Smooth muscle cell (in vitro differentiated cells): Measurements from ENCODE around the gene TMEM220. TPM values are rescaled to one million over a fixed set of nuclear protein-coding genes. Genes with fewer than 3 reads are reported as not detected.

ENCODE experiments used
- DNase-seq: peaks from one replicate; lab custom pipeline; 2025; ENCODE audit not compliant: unreplicated experiment; lab: John Stamatoyannopoulos, UW
- H2AFZ ChIP-seq: fragments of 200-600 bp; sonication (generic); 2 replicates; pipeline ENCODE4 v1.6.0; 2016; ENCODE audit warnings: antibody characterized with exemption, low read depth, mild to moderate bottlenecking
- H3F3A ChIP-seq: fragments of 200-600 bp; sonication (generic); 2 replicates; pipeline ENCODE4 v1.6.0; 2017; ENCODE audit warnings: antibody characterized with exemption, low read depth
- H3K27ac ChIP-seq: fragments of 200-600 bp; sonication (generic); 2 replicates; pipeline ENCODE4 v1.5.1; 2016; ENCODE audit warnings: low read depth, mild to moderate bottlenecking
- H3K27me3 ChIP-seq: fragments of 200-600 bp; sonication (generic); 2 replicates; pipeline ENCODE4 v1.6.1; 2016; ENCODE audit warnings: low read depth, mild to moderate bottlenecking
- H3K36me3 ChIP-seq: fragments of 200-600 bp; sonication (generic); 2 replicates; pipeline ENCODE4 v1.5.1; 2016; ENCODE audit warnings: low read depth
- H3K4me1 ChIP-seq: fragments of 200-600 bp; sonication (generic); 2 replicates; pipeline ENCODE4 v1.5.1; 2016; ENCODE audit warnings: low read depth
- H3K4me2 ChIP-seq: fragments of 200-600 bp; sonication (generic); 2 replicates; pipeline ENCODE4 v1.6.0; 2016; ENCODE audit warnings: mild to moderate bottlenecking
- H3K4me3 ChIP-seq: fragments of 200-600 bp; sonication (generic); 2 replicates; pipeline ENCODE4 v1.5.1; 2016; ENCODE audit warnings: mild to moderate bottlenecking
- H3K79me2 ChIP-seq: fragments of 200-600 bp; sonication (generic); 2 replicates; pipeline ENCODE4 v1.6.0; 2016; ENCODE audit warnings: low read depth, mild to moderate bottlenecking
- H3K9ac ChIP-seq: fragments of 200-600 bp; sonication (generic); 2 replicates; pipeline ENCODE4 v1.6.0; 2016; ENCODE audit warnings: low read depth
- H3K9me3 ChIP-seq: fragments of 200-600 bp; sonication (generic); replicated peaks from 2 replicates; pipeline ENCODE4 v1.5.1; 2016; ENCODE audit warnings: low read depth
- H4K20me1 ChIP-seq: fragments of 200-600 bp; sonication (generic); 2 replicates; pipeline ENCODE4 v1.6.0; 2016; ENCODE audit warnings: low read depth
- WGBS: methylation state at CpG from one replicate; pipeline ENCODE4 v1.1.7; 2016; ENCODE audit warnings: low lambda C conversion rate; 5-methylcytosine and 5-hydroxymethylcytosine counted together
- polyA plus RNA-seq: library from polyadenylated mRNA; unstranded; fragments of >200 nt; fragmentation: Nextera tagmentation; extraction: Ambion mirVana; gene quantifications from 2 replicates; pipeline ENCODE4 v1.2.1, GENCODE V29; 2016
- total RNA-seq: library from RNA; depleted of rRNA; stranded (reverse); fragments of >200 nt; gene quantifications from 2 replicates; pipeline ENCODE4 v1.2.3, GENCODE V29; 2014
- TF ChIP-seq, protein P1 (sequence below): fragments of 200-600 bp; sonication (generic); IDR thresholded peaks from 2 replicates; pipeline ENCODE4 v1.5.1; 2017; ENCODE audit warnings: borderline replicate concordance, mild to moderate bottlenecking, antibody characterized with exemption; ENCODE audit not compliant: insufficient read depth, poor library complexity, severe bottlenecking

Gene TMEM220
- total and polyA plus RNA-seq, 2 experiments from 2014 or later, result 3.5 to 5.5 TPM

DNA sequence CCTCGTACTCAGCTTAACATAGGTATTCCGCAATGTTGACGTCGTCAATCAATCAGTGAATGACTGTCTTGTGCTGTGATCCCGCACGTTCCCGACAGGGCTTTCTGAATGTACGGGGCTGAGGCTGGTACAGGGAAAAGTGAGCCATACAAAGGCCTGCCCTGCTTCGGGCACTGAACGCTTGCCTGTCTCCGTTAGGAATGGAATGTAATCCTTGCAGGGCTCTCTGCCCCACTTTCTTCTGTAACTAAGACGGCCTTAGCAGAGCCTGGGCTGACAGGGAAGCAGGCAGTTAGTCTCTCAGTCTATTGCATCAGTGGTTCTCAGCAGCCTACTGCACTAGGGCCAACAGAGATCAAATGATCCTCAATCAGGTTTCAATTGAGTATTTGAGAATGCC, 56.5 kb downstream of the TMEM220 start:
- no peaks in the 10 kb centered on the region for H3K9me3 ChIP-seq
- H4K20me1 ChIP-seq, result no peaks in the 10 kb centered on the region
- H3F3A ChIP-seq, result no peaks in the 10 kb centered on the region
- H3K27ac ChIP-seq, result no peak overlapping the region
- no peak overlapping the region for H3K9ac ChIP-seq
- H3K4me2 ChIP-seq, result no peak overlapping the region
- TF ChIP-seq, protein P1, sequence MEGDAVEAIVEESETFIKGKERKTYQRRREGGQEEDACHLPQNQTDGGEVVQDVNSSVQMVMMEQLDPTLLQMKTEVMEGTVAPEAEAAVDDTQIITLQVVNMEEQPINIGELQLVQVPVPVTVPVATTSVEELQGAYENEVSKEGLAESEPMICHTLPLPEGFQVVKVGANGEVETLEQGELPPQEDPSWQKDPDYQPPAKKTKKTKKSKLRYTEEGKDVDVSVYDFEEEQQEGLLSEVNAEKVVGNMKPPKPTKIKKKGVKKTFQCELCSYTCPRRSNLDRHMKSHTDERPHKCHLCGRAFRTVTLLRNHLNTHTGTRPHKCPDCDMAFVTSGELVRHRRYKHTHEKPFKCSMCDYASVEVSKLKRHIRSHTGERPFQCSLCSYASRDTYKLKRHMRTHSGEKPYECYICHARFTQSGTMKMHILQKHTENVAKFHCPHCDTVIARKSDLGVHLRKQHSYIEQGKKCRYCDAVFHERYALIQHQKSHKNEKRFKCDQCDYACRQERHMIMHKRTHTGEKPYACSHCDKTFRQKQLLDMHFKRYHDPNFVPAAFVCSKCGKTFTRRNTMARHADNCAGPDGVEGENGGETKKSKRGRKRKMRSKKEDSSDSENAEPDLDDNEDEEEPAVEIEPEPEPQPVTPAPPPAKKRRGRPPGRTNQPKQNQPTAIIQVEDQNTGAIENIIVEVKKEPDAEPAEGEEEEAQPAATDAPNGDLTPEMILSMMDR, result no peak
- 75% methylated on average over 12 of the region's 12 CpGs for WGBS
- H3K4me3 ChIP-seq, result no peak overlapping the region
- no peak for DNase-seq
- no peaks in the 10 kb centered on the region for H3K27me3 ChIP-seq
- no peak overlapping the region for H2AFZ ChIP-seq
- H3K79me2 ChIP-seq, result no peaks in the 10 kb centered on the region
- no peaks in the 10 kb centered on the region for H3K4me1 ChIP-seq
- H3K36me3 ChIP-seq, result no peaks in the 10 kb centered on the region

DNA sequence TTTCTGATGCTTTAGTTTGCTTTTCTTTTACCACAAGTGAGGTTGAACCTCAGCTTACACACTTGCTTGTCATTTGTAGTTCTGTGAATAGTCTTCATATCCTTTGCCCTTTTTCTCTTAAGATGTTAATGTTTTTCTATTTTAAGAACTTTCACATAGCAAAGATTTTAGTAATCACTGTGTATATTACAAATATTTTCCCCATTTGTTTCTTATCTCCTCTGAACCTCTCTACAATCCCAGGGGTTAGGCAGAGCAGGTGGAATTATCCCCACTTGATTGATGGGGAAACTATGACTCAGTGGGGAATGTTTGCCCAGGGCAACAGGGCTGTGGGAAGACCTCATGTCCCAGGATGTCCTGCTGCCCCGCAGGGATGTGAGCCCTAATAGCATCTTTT, 61.0 kb downstream of the TMEM220 start:
- no peaks in the 10 kb centered on the region for H3K36me3 ChIP-seq
- no peaks in the 10 kb centered on the region for H3K27me3 ChIP-seq
- H3K9me3 ChIP-seq, result no peaks in the 10 kb centered on the region
- DNase-seq, result no peak
- no peak overlapping the region for H3K4me2 ChIP-seq
- WGBS, result 87% methylated on average over 1 of the region's 1 CpG
- H3K79me2 ChIP-seq, result no peaks in the 10 kb centered on the region
- no peak overlapping the region for H3K9ac ChIP-seq
- no peaks in the 10 kb centered on the region for H3F3A ChIP-seq
- no peaks in the 10 kb centered on the region for H3K4me1 ChIP-seq
- H3K4me3 ChIP-seq, result no peak overlapping the region
- TF ChIP-seq, protein P1, result no peak
- no peak overlapping the region for H2AFZ ChIP-seq
- H3K27ac ChIP-seq, result no peak overlapping the region
- H4K20me1 ChIP-seq, result no peaks in the 10 kb centered on the region

DNA sequence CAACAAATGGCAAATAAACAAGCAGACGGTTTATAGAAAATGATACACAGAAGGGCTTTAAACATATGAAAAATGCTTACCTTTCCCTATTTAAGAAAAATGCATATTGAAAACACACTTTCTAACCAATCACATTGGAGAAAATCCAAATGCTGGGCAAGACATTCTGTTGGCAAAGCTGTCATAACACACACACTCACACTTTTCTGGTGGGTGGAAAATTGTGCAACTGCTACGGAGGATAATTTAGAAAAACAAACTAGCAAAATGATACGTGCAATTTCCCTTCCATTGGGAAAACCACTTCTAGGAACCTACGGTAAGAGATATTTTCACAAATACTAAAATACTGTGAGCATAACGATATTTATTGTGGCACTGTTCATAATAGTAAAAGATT, 62.9 kb downstream of the TMEM220 start:
- Histone ChIP-seq H3K27me3 (no peaks in the 10 kb centered on the region), H3K27ac (no peak overlapping the region), H3K9me3 (no peaks in the 10 kb centered on the region), H2AFZ (no peak overlapping the region), H3K36me3 (no peaks in the 10 kb centered on the region), H3K4me2 (no peak overlapping the region), H3K9ac (no peak overlapping the region), H4K20me1 (no peaks in the 10 kb centered on the region), H3K79me2 (no peaks in the 10 kb centered on the region), H3K4me3 (no peak overlapping the region), H3K4me1 (no peaks in the 10 kb centered on the region), H3F3A (no peaks in the 10 kb centered on the region)
- WGBS, result 93% methylated on average over 5 of the region's 5 CpGs
- TF ChIP-seq, protein P1, result no peak
- DNase-seq, result no peak

DNA sequence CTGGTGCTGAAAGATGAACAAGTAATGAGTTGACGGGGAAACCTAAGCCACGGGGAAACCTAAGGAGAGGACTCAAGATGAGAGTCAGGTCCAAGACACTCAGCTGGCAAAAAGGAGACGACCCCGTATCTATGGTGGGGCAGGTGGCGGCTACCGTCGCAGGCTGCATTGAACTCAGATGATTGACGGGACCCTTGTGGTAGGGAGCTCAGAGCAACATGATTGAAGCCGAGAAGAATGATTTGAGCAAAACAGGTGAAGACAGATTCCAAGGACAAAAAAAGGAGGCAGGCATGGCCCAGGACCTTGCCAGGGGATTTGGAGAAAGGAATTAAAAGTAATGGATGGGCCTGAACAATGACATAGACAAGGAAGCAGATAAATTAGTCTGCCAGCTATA, 65.3 kb downstream of the TMEM220 start:
- H4K20me1 ChIP-seq, result no peaks in the 10 kb centered on the region
- no peaks in the 10 kb centered on the region for H3K4me1 ChIP-seq
- TF ChIP-seq, protein P1, result no peak
- H3K79me2 ChIP-seq, result no peaks in the 10 kb centered on the region
- H3F3A ChIP-seq, result no peaks in the 10 kb centered on the region
- H3K36me3 ChIP-seq, result no peaks in the 10 kb centered on the region
- no peak overlapping the region for H2AFZ ChIP-seq
- no peak overlapping the region for H3K27ac ChIP-seq
- WGBS, result 96% methylated on average over 9 of the region's 9 CpGs
- no peak for DNase-seq
- H3K9ac ChIP-seq, result no peak overlapping the region
- no peak overlapping the region for H3K4me2 ChIP-seq
- H3K9me3 ChIP-seq, result no peaks in the 10 kb centered on the region
- H3K27me3 ChIP-seq, result no peaks in the 10 kb centered on the region
- H3K4me3 ChIP-seq, result no peak overlapping the region
